Activated CD4-positive, alpha-beta T cell treated with anti-CD3 and anti-CD28 coated beads, Interleukin-2, amount 10 ng/mL, durations not matched to agents 7 days and 5 days (primary cell): Measurements from ENCODE around the gene CA12. TPM values are rescaled to one million over a fixed set of nuclear protein-coding genes. Genes with fewer than 3 reads are reported as not detected.
"Not testable (repeated sequence)": the region's sequence is repeated elsewhere in the genome, so short reads cannot be mapped to it uniquely, and the experiment has no call there.

Source experiments
- CTCF ChIA-PET: fragments of 350-600 bp; sonication (Branson Sonifier 250); formaldehyde crosslinking; loops from one replicate; lab custom pipeline; 2021; ENCODE audit warnings: antibody characterized with exemption; lab: Charles Lee
- POLR2A ChIA-PET: fragments of 350-600 bp; sonication (Branson Sonifier 250); formaldehyde crosslinking; loops from one replicate; lab custom pipeline; 2021; ENCODE audit warnings: antibody characterized with exemption; lab: Charles Lee
- DNase-seq: peaks from one replicate; pipeline ENCODE4 v3.0.0-alpha.2; 2020
- H3K27ac Mint-ChIP-seq: one replicate; pipeline ENCODE4 v1.8.0; 2021; ENCODE audit warnings: mild to moderate bottlenecking, moderate library complexity, mixed read lengths
- H3K27me3 Mint-ChIP-seq: one replicate; pipeline ENCODE4 v1.8.0; 2021; ENCODE audit warnings: mixed read lengths
- H3K36me3 Mint-ChIP-seq: one replicate; pipeline ENCODE4 v1.8.0; 2021; ENCODE audit warnings: low read depth, mixed read lengths
- H3K4me1 Mint-ChIP-seq: one replicate; pipeline ENCODE4 v1.8.0; 2021; ENCODE audit warnings: mixed read lengths
- H3K4me3 Mint-ChIP-seq: one replicate; pipeline ENCODE4 v1.8.0; 2021; ENCODE audit warnings: mild to moderate bottlenecking, moderate library complexity, mixed read lengths
- H3K9me3 Mint-ChIP-seq: one replicate; pipeline ENCODE4 v1.8.0; 2021; ENCODE audit warnings: mixed read lengths
- total RNA-seq, 2 experiments: library from RNA; stranded (reverse); gene quantifications; one replicate each; pipeline ENCODE4 v1.2.3, GENCODE V29; 2021

CA12 gene
- total RNA-seq, 2 experiments from 2014 or later = not detected

GRCh38 chr15:63347074-63347857 lies 34.4 kb downstream of the CA12 start:
- Mint-ChIP-seq H3K4me1 (no peaks in the 10 kb centered on the region), H3K9me3 (no peaks in the 10 kb centered on the region), H3K36me3 (no peaks in the 10 kb centered on the region), H3K27me3 (peaks cover 7% of the 10 kb centered on the region), H3K4me3 (no peak overlapping the region), H3K27ac (no peak overlapping the region)
- POLR2A ChIA-PET = no interaction called here
- no peak for DNase-seq
- CTCF ChIA-PET = interaction anchor here (1.7 to 2.3 kb wide), 2 partner anchors 8 to 15 kb away, joined by 5 read pairs; no protein-coding TSS in a partner anchor

GRCh38 chr15:63345391-63345752 lies 36.3 kb downstream of the CA12 start:
- no peak overlapping the region for H3K27ac Mint-ChIP-seq
- peaks cover 10% of the 10 kb centered on the region for H3K27me3 Mint-ChIP-seq
- no peak for DNase-seq
- no peaks in the 10 kb centered on the region for H3K9me3 Mint-ChIP-seq
- no peaks in the 10 kb centered on the region for H3K4me1 Mint-ChIP-seq
- ChIA-PET POLR2A (no interaction called here), CTCF (no interaction called here)
- no peak overlapping the region for H3K4me3 Mint-ChIP-seq
- H3K36me3 Mint-ChIP-seq = no peaks in the 10 kb centered on the region

DNA sequence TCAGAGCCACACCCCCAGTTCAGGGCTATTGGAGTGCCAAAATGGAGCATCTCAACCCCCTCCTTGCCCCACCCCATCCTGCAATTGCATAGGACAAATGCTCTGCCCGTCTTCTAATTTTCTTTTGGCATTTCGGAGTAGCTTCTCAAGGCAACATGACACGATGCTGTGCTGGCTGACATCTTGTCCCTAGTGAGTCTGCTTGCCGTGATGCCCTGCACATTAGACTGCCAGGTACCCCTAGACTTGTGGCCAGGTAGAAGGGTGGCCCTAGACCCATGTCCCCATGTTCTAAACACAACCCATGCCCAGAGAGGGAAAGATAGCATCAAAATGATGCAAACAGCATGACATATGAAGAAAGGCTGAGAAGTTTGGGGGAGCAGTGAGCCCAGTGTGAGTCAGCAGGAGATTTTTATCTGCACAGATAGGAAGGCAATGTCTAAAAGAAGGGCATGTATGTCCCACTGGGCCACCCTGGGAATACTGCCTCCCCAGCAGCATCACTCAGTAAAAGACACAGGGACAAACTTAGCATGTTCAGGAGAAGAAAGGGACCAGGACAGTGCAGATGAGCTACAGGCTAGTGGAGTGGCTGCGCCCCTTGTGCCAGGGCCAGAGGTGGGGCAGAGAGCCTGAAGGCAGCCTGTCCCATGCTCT lies 36.8 kb downstream of the CA12 start:
- no peak for DNase-seq
- Mint-ChIP-seq H3K27ac (no peak overlapping the region), H3K4me3 (no peak overlapping the region), H3K27me3 (peaks cover 10% of the 10 kb centered on the region), H3K9me3 (no peaks in the 10 kb centered on the region), H3K4me1 (no peaks in the 10 kb centered on the region), H3K36me3 (no peaks in the 10 kb centered on the region)
- CTCF ChIA-PET = no interaction called here
- POLR2A ChIA-PET = no interaction called here

DNA sequence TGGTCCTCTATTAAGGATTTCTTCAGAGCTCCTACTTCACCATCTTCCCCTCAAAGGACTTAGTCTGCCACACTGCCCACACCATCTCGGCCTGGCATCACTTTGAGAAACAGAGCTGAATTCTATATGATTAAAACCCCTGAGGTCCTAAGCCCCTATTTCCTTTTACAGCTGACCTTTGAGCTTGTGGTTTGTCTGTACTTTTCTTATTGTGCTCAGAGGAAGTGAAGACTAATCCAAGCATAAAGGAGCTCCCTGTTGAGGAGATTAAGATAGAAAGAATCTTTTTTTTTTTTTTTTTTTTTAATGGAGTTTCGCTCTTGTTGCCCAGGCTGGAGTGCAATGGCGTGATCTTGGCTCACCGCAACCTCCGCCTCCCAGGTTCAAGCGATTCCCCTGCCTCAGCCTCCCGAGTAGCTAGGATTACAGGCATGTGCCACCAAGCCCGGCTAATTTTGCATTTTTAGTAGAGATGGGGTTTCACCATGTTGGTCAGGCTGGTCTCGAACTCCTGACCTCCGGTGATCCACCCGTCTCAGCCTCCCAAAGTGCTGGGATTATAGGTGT lies 38.6 kb downstream of the CA12 start:
- ChIA-PET POLR2A (interaction anchor here (0.6 kb wide), 1 partner anchor 523 kb away, joined by 4 read pairs; no protein-coding TSS in a partner anchor), CTCF (interaction anchor here (0.7 kb wide), 1 partner anchor 139 kb away, joined by 3 read pairs; no protein-coding TSS in a partner anchor)

GRCh38 chr15:63341898-63342297 lies 39.7 kb downstream of the CA12 start:
- no peaks in the 10 kb centered on the region for H3K4me1 Mint-ChIP-seq
- no peak overlapping the region for H3K4me3 Mint-ChIP-seq
- ChIA-PET POLR2A (no interaction called here), CTCF (no interaction called here)
- no peaks in the 10 kb centered on the region for H3K36me3 Mint-ChIP-seq
- peaks cover 10% of the 10 kb centered on the region for H3K27me3 Mint-ChIP-seq
- H3K9me3 Mint-ChIP-seq = no peaks in the 10 kb centered on the region
- no peak for DNase-seq
- no peak overlapping the region for H3K27ac Mint-ChIP-seq

More for the DNA sequence above, 38.6 kb downstream of the CA12 start:
- H3K4me1 Mint-ChIP-seq, H3K4me3 Mint-ChIP-seq, DNase-seq, H3K27me3 Mint-ChIP-seq, H3K36me3 Mint-ChIP-seq, H3K9me3 Mint-ChIP-seq, H3K27ac Mint-ChIP-seq: not testable (repeated sequence)

- Mint-ChIP-seq H3K27ac (no peak overlapping the region), H3K4me1 (no peaks in the 10 kb centered on the region), H3K27me3 (peaks cover 10% of the 10 kb centered on the region), H3K4me3 (no peak overlapping the region), H3K36me3 (no peaks in the 10 kb centered on the region), H3K9me3 (no peaks in the 10 kb centered on the region)
- no peak for DNase-seq
- ChIA-PET POLR2A (no interaction called here), CTCF (interaction anchor here (1.1 to 1.2 kb wide), 2 partner anchors 17 to 52 kb away, joined by 3 read pairs; no protein-coding TSS in a partner anchor)
Measured at GRCh38 chr15:63340878-63341277, 40.8 kb downstream of the CA12 start.

- no peak for DNase-seq
- Mint-ChIP-seq H3K27me3 (peaks cover 10% of the 10 kb centered on the region), H3K36me3 (no peaks in the 10 kb centered on the region), H3K4me3 (no peak overlapping the region), H3K4me1 (no peaks in the 10 kb centered on the region), H3K9me3 (no peaks in the 10 kb centered on the region), H3K27ac (no peak overlapping the region)
- ChIA-PET POLR2A (no interaction called here), CTCF (interaction anchor here (1.1 to 1.6 kb wide), 3 partner anchors 8 to 51 kb away, joined by 3 to 5 read pairs (median 3); no protein-coding TSS in a partner anchor)
Measured at GRCh38 chr15:63340353-63340752, 41.3 kb downstream of the CA12 start.

GRCh38 chr15:63339836-63340235 lies 41.8 kb downstream of the CA12 start:
- CTCF ChIA-PET = interaction anchor here (0.6 to 1.6 kb wide), 5 partner anchors 8 to 323 kb away, joined by 3 to 5 read pairs (median 3); no protein-coding TSS in a partner anchor
- Mint-ChIP-seq H3K27ac (no peak overlapping the region), H3K27me3 (peaks cover 9% of the 10 kb centered on the region), H3K36me3 (no peaks in the 10 kb centered on the region), H3K4me1 (no peaks in the 10 kb centered on the region), H3K4me3 (no peak overlapping the region), H3K9me3 (no peaks in the 10 kb centered on the region)
- no peak for DNase-seq
- POLR2A ChIA-PET = no interaction called here

DNA sequence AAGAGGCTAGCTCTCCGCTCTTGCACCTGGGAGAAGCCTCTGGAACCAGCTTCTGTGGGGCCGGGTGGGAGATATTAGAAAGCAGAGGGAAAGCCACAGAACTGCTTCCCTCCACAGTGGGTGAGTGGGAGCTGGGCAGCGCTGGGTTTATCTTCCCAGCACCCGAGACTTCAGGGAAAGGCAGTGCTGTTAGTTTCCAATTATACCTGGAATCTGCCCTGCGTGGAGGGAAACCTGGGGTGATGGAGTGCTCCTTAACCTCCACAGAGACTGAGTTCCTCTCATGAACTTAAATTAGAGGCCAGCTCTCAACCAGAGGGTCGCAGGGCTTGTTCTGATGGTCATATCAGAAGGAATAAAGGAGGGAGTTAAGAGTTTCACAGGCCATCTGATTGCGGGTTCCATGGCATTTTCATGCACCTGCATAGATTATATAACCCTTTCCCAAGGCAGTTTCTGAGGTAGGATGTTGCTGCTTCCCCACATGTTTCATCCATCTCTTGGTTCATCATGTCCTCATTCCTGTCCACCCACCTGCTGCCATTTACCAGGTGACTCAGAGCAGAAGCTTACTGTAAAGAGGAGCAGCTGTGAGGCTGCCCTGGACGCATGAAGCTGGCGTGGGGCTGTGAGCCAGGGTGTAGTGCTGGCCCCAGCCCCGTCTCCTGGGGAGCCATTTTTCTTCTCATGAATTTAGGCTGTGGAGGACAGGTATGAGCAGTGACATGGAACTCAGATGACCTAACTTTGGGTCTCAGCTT lies 42.5 kb downstream of the CA12 start:
- POLR2A ChIA-PET = no interaction called here
- CTCF ChIA-PET = interaction anchor here (0.6 to 1.6 kb wide), 4 partner anchors 9 to 322 kb away, joined by 3 to 5 read pairs (median 3); no protein-coding TSS in a partner anchor
- Mint-ChIP-seq H3K4me1 (no peaks in the 10 kb centered on the region), H3K36me3 (no peaks in the 10 kb centered on the region), H3K27me3 (peaks cover 6% of the 10 kb centered on the region), H3K27ac (no peak overlapping the region), H3K4me3 (no peak overlapping the region), H3K9me3 (no peaks in the 10 kb centered on the region)
- no peak for DNase-seq

DNA sequence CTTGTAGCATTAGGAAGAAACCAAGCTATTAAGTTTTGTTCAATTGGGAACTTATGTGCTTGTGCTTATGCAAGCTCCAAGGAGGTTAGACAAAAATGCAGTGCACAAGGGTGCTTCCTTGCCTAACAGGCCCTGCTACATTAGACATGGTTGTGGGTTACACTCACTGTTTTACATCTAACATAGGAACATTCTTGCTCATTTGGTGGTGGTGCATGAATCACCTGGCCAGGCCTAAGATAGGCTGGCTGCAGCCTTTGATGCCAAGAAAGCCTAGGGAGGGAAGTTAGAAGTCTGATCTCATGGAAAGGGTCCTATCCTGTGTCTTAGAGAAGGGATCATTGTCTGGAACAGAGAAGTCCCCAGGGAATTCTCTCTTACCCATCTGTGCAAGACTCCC lies 43.5 kb downstream of the CA12 start:
- CTCF ChIA-PET = no interaction called here
- no peak for DNase-seq

DNA sequence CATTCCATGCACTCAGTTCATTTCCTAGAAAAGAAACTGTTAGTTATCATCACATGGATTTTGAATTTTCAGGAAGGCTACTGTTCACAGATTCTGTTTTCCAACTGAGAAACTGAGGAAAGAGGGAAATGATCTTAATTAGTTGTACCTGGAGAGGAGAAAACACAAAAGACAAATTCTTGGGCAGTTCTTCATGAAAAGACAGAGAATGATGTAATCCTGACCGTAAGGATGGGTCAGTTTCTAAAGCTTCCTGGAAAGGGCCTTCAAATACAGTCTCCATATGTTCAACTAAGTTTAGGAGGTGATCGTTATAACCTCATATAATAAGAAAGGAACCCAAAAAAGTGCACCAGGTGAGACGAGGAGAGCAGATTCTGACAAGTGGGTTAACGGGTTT lies 44.6 kb downstream of the CA12 start:
- POLR2A ChIA-PET = no interaction called here
- CTCF ChIA-PET = interaction anchor here (0.7 to 1.4 kb wide), 2 partner anchors 35 to 555 kb away, joined by 4 to 6 read pairs; no protein-coding TSS in a partner anchor
- no peaks in the 10 kb centered on the region for H3K9me3 Mint-ChIP-seq
- no peak for DNase-seq
- H3K4me1 Mint-ChIP-seq = no peaks in the 10 kb centered on the region
- no peaks in the 10 kb centered on the region for H3K27me3 Mint-ChIP-seq
- no peaks in the 10 kb centered on the region for H3K36me3 Mint-ChIP-seq
- no peak overlapping the region for H3K4me3 Mint-ChIP-seq
- H3K27ac Mint-ChIP-seq = no peak overlapping the region

More for the DNA sequence above, 43.5 kb downstream of the CA12 start:
- Mint-ChIP-seq H3K4me1 (no peaks in the 10 kb centered on the region), H3K9me3 (no peaks in the 10 kb centered on the region), H3K27ac (no peak overlapping the region), H3K4me3 (no peak overlapping the region), H3K36me3 (no peaks in the 10 kb centered on the region), H3K27me3 (peaks cover 3% of the 10 kb centered on the region)
- POLR2A ChIA-PET = no interaction called here

DNA sequence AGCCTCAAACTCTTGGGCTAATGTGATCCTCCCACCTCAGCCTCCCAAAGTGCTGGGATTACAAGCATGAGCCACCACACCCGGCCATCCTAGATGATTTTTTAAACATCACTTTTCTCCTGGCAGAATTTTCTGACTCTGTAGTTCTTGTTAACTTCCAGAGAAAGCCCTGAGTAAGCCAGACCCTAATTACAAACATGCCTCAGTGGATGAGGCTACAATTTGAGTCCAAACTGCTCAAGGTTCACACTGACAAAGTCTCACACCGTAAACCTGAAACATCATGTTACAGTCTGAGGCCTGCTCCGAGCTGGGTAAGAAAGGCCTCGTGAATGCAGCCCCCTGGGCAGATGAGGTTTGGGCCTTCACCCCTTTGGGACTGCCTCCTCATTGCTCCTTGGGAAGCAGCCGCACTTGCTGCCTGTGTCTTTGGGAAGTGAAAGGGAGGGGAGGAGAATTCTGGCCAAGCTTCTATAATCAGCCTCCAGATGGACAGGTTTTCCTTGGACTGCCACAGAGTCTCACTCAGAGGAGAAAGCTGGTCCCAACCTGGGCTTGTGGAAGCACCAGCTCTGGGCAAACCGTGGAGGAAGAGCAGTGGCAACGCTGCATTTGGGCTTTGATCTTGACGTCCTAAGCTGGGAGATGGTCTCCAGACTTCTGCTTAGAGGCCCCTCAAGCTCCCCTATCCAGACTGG lies 46.0 kb downstream of the CA12 start:
- POLR2A ChIA-PET = no interaction called here
- H3K9me3 Mint-ChIP-seq = no peaks in the 10 kb centered on the region
- no peaks in the 10 kb centered on the region for H3K36me3 Mint-ChIP-seq
- H3K27me3 Mint-ChIP-seq = no peaks in the 10 kb centered on the region
- CTCF ChIA-PET = no interaction called here
- DNase-seq = no peak
- no peak overlapping the region for H3K4me3 Mint-ChIP-seq
- no peak overlapping the region for H3K27ac Mint-ChIP-seq
- H3K4me1 Mint-ChIP-seq = peaks cover 2% of the 10 kb centered on the region
